HEK293 (cell line): ENCODE results near the gene AUH.

Experiments
- BCL6B ChIP-seq: fragments of 450-650 bp; formaldehyde crosslinking; IDR thresholded peaks from 2 replicates; pipeline ENCODE4 v1.5.1; 2017; ENCODE audit warnings: missing biosample characterization, missing genetic modification characterization
- ELK4 ChIP-seq: IDR thresholded peaks from 2 replicates; pipeline ENCODE4 v1.6.1; 2011; ENCODE audit warnings: mild to moderate bottlenecking, low read depth, low read length, borderline replicate concordance
- HIC1 ChIP-seq: fragments of 450-650 bp; formaldehyde crosslinking; IDR thresholded peaks from 2 replicates; pipeline ENCODE4 v1.5.1; 2016; ENCODE audit warnings: missing biosample characterization, missing genetic modification characterization
- HOXD13 ChIP-seq: sonication (generic); formaldehyde crosslinking; IDR thresholded peaks from 2 replicates; pipeline ENCODE4 v1.8.0; 2022; ENCODE audit warnings: missing genetic modification reagents, borderline replicate concordance
- OVOL3 ChIP-seq: fragments of 450-650 bp; formaldehyde crosslinking; IDR thresholded peaks from 2 replicates; pipeline ENCODE4 v1.5.1; 2016; ENCODE audit warnings: missing biosample characterization, missing genetic modification characterization
- RBAK ChIP-seq: fragments of 450-650 bp; formaldehyde crosslinking; IDR thresholded peaks from 2 replicates; pipeline ENCODE4 v1.5.1; 2016; ENCODE audit warnings: missing biosample characterization, missing genetic modification characterization
- SP2 ChIP-seq: fragments of 450-650 bp; formaldehyde crosslinking; IDR thresholded peaks from 2 replicates; pipeline ENCODE4 v1.5.1; 2016; ENCODE audit warnings: missing biosample characterization, missing genetic modification characterization
- ZBTB6 ChIP-seq: fragments of 450-650 bp; formaldehyde crosslinking; IDR thresholded peaks from 2 replicates; pipeline ENCODE4 v1.5.1; 2017; ENCODE audit warnings: missing biosample characterization, missing genetic modification characterization
- ZFHX2 ChIP-seq: fragments of 450-650 bp; formaldehyde crosslinking; conservative IDR thresholded peaks from 2 replicates; pipeline ENCODE4 v1.5.1; 2016; ENCODE audit warnings: missing biosample characterization, missing genetic modification characterization
- ZNF112 ChIP-seq: fragments of 450-650 bp; formaldehyde crosslinking; IDR thresholded peaks from 2 replicates; pipeline ENCODE4 v1.5.0; 2017; ENCODE audit warnings: missing biosample characterization, missing genetic modification characterization
- ZNF121 ChIP-seq: fragments of 450-650 bp; formaldehyde crosslinking; IDR thresholded peaks from 2 replicates; pipeline ENCODE4 v1.5.1; 2016; ENCODE audit warnings: missing biosample characterization, missing genetic modification characterization
- ZNF155 ChIP-seq: fragments of 450-650 bp; formaldehyde crosslinking; IDR thresholded peaks from 2 replicates; pipeline ENCODE4 v1.5.1; 2016; ENCODE audit warnings: missing biosample characterization, missing genetic modification characterization
- ZNF19 ChIP-seq: fragments of 450-650 bp; formaldehyde crosslinking; IDR thresholded peaks from 2 replicates; pipeline ENCODE4; 2016; ENCODE audit warnings: missing biosample characterization, missing genetic modification characterization, low read depth
- ZNF2 ChIP-seq: fragments of 450-650 bp; formaldehyde crosslinking; IDR thresholded peaks from 2 replicates; pipeline ENCODE4 v1.5.1; 2016; ENCODE audit warnings: missing biosample characterization, missing genetic modification characterization
- ZNF274 ChIP-seq, 2 experiments: fragments of 200-500 bp in 1 of 2; fragments of 450-650 bp in 1 of 2; sonication (Bioruptor generic) in 1 of 2; formaldehyde crosslinking in 1 of 2; IDR thresholded peaks; 2 replicates each; pipeline versions ENCODE4 v1.5.1 to v1.6.1; 2014 to 2016; ENCODE audit warnings: borderline replicate concordance in 1 of 2, inconsistent platforms in 1 of 2, low read length in 1 of 2, missing biosample characterization in 1 of 2, missing genetic modification characterization in 1 of 2
- ZNF311 ChIP-seq: fragments of 450-650 bp; formaldehyde crosslinking; IDR thresholded peaks from 2 replicates; pipeline ENCODE4 v1.5.1; 2017; ENCODE audit warnings: missing biosample characterization, missing genetic modification characterization, borderline replicate concordance
- ZNF335 ChIP-seq: fragments of 450-650 bp; formaldehyde crosslinking; conservative IDR thresholded peaks from 2 replicates; pipeline ENCODE4 v1.5.1; 2016; ENCODE audit warnings: missing biosample characterization, missing genetic modification characterization
- ZNF350 ChIP-seq: fragments of 450-650 bp; formaldehyde crosslinking; IDR thresholded peaks from 2 replicates; pipeline ENCODE4 v1.5.0; 2017; ENCODE audit warnings: missing biosample characterization, mild to moderate bottlenecking, missing genetic modification characterization
- ZNF362 ChIP-seq: fragments of 450-650 bp; formaldehyde crosslinking; IDR thresholded peaks from 2 replicates; pipeline ENCODE4 v1.5.1; 2016; ENCODE audit warnings: missing biosample characterization, missing genetic modification characterization
- ZNF404 ChIP-seq: fragments of 450-650 bp; formaldehyde crosslinking; IDR thresholded peaks from 2 replicates; pipeline ENCODE4 v1.5.1; 2017; ENCODE audit warnings: missing biosample characterization, missing genetic modification characterization
- ZNF416 ChIP-seq: fragments of 450-650 bp; formaldehyde crosslinking; IDR thresholded peaks from 2 replicates; pipeline ENCODE4 v1.5.1; 2016; ENCODE audit warnings: missing biosample characterization, missing genetic modification characterization
- ZNF423 ChIP-seq: fragments of 450-650 bp; formaldehyde crosslinking; IDR thresholded peaks from 2 replicates; pipeline ENCODE4 v1.5.1; 2016; ENCODE audit warnings: missing biosample characterization, missing genetic modification characterization
- ZNF426 ChIP-seq: fragments of 450-650 bp; formaldehyde crosslinking; IDR thresholded peaks from 2 replicates; pipeline ENCODE4 v1.5.1; 2017; ENCODE audit warnings: missing biosample characterization, missing genetic modification characterization, mild to moderate bottlenecking, inconsistent platforms, moderate library complexity
- ZNF433 ChIP-seq: fragments of 450-650 bp; formaldehyde crosslinking; IDR thresholded peaks from 2 replicates; pipeline ENCODE4 v1.5.1; 2016; ENCODE audit warnings: missing biosample characterization, missing genetic modification characterization, low read depth
- ZNF510 ChIP-seq: fragments of 450-650 bp; formaldehyde crosslinking; IDR thresholded peaks from 2 replicates; pipeline ENCODE4 v1.5.1; 2018; ENCODE audit warnings: mild to moderate bottlenecking, missing genetic modification characterization, missing biosample characterization; ENCODE audit not compliant: insufficient replicate concordance
- ZNF521 ChIP-seq: fragments of 450-650 bp; formaldehyde crosslinking; IDR thresholded peaks from 2 replicates; pipeline ENCODE4 v1.5.1; 2017; ENCODE audit warnings: missing biosample characterization, mild to moderate bottlenecking, missing genetic modification characterization
- ZNF529 ChIP-seq: fragments of 450-650 bp; formaldehyde crosslinking; IDR thresholded peaks from 2 replicates; pipeline ENCODE4 v1.5.1; 2017; ENCODE audit warnings: missing genetic modification characterization, missing biosample characterization; ENCODE audit not compliant: insufficient replicate concordance
- ZNF610 ChIP-seq: fragments of 450-650 bp; formaldehyde crosslinking; IDR thresholded peaks from 2 replicates; pipeline ENCODE4 v1.5.1; 2016; ENCODE audit warnings: missing biosample characterization, missing genetic modification characterization, borderline replicate concordance
- ZNF621 ChIP-seq: fragments of 450-650 bp; formaldehyde crosslinking; IDR thresholded peaks from 2 replicates; pipeline ENCODE4 v1.5.1; 2017; ENCODE audit warnings: missing biosample characterization, missing genetic modification characterization
- ZNF704 ChIP-seq: fragments of 450-650 bp; formaldehyde crosslinking; IDR thresholded peaks from 2 replicates; pipeline ENCODE4 v1.5.1; 2016; ENCODE audit warnings: missing biosample characterization, missing genetic modification characterization
- ZSCAN18 ChIP-seq: fragments of 450-650 bp; formaldehyde crosslinking; IDR thresholded peaks from 2 replicates; pipeline ENCODE4 v1.5.1; 2016; ENCODE audit warnings: missing biosample characterization, missing genetic modification characterization

AUH gene

GRCh38 chr9:91193087-91193657 is 168.5 kb downstream of the AUH start (continued):
- peak; percentile 41; the same call in 1 of the 2 replicates for TF ChIP-seq HIC1 (tag by site-specific recombination)
- no peak for TF ChIP-seq ZNF112 (tag by site-specific recombination)
- TF ChIP-seq ZNF433 = no peak
- no peak for TF ChIP-seq ZNF426 (tag by site-specific recombination)
- TF ChIP-seq ZNF311 (tag by site-specific recombination) = no peak
- no peak for TF ChIP-seq ZBTB6 (tag by site-specific recombination)
- no peak for TF ChIP-seq ZNF2 (tag by site-specific recombination)
- no peak for TF ChIP-seq ZNF416 (tag by site-specific recombination)
- no peak for TF ChIP-seq ZNF704 (tag by site-specific recombination)
- TF ChIP-seq ZNF521 = no peak
- TF ChIP-seq HOXD13 (CRISPR knock-in tag) = no peak
- no peak for TF ChIP-seq ZNF621
- TF ChIP-seq ZNF423 (tag by site-specific recombination) = no peak
- no peak for TF ChIP-seq ZNF404 (tag by site-specific recombination)
- no peak for TF ChIP-seq ZNF529 (tag by site-specific recombination)
- TF ChIP-seq ZNF510 (tag by site-specific recombination) = no peak
- TF ChIP-seq BCL6B = no peak
- no peak for TF ChIP-seq RBAK (tag by site-specific recombination)
- peak; percentile 77; the same call in 1 of the 2 replicates for TF ChIP-seq ZNF335
- no peak for TF ChIP-seq ELK4
- no peak for TF ChIP-seq ZNF121 (tag by site-specific recombination)
- peak; percentile 73 for TF ChIP-seq ZFHX2 (tag by site-specific recombination)
- no peak for TF ChIP-seq ZNF350 (tag by site-specific recombination)
- no peak for TF ChIP-seq OVOL3 (tag by site-specific recombination)
- no peak for TF ChIP-seq ZNF274 (IDR thresholded peaks at IDR 0.05; ENCODE audit: low read length)
- TF ChIP-seq ZNF274 (tag by site-specific recombination; IDR thresholded peaks at IDR 0.05; ENCODE audit: borderline replicate concordance) = no peak
- no peak for TF ChIP-seq ZNF155 (tag by site-specific recombination)
- no peak for TF ChIP-seq SP2 (tag by site-specific recombination)
- TF ChIP-seq ZNF610 (tag by site-specific recombination) = no peak
- TF ChIP-seq ZNF19 = no peak
- no peak for TF ChIP-seq ZNF362
- TF ChIP-seq ZSCAN18 (tag by site-specific recombination) = no peak
